T-helper 17 cell (primary cell): ENCODE measurements around the gene CD177. TPM values are rescaled to one million over a fixed set of nuclear protein-coding genes. Genes with fewer than 3 reads are reported as not detected.

Source experiments
- ATAC-seq: fragments of 150-1000 bp; cut with Tn5 transposase; 2 replicates; pipeline ENCODE4 v1.10.0; 2021; ENCODE audit warnings: mild to moderate bottlenecking, moderate library complexity
- DNase-seq, 3 donors: peaks; one replicate each; pipeline versions ENCODE4 v3.0.0 to v3.0.0-alpha.2; 2020 to 2021
- H3K9me3 ChIP-seq: one replicate; pipeline ENCODE4 v1.7.0; 2013; ENCODE audit warnings: low read length, mild to moderate bottlenecking; ENCODE audit not compliant: control insufficient read depth, poor library complexity, severe bottlenecking
- H3K27ac Mint-ChIP-seq: one replicate; pipeline ENCODE4 v1.8.0; 2022; ENCODE audit warnings: mild to moderate bottlenecking, moderate library complexity, mixed read lengths
- H3K27me3 Mint-ChIP-seq: one replicate; pipeline ENCODE4 v1.8.0; 2022; ENCODE audit warnings: mixed read lengths
- H3K36me3 Mint-ChIP-seq: one replicate; pipeline ENCODE4 v1.8.0; 2022; ENCODE audit warnings: low read depth, mixed read lengths
- H3K4me1 Mint-ChIP-seq: one replicate; pipeline ENCODE4 v1.8.0; 2022; ENCODE audit warnings: mild to moderate bottlenecking, mixed read lengths
- H3K4me3 Mint-ChIP-seq: one replicate; pipeline ENCODE4 v1.8.0; 2022; ENCODE audit warnings: mild to moderate bottlenecking, moderate library complexity, mixed read lengths
- total RNA-seq, 4 donors: library from RNA in 2 of 4; stranded (reverse) in 2 of 4; gene quantifications; one replicate each; pipeline ENCODE4 v1.2.3 and lab custom pipeline; 2022 to 2026

Gene CD177
- not detected for total RNA-seq
- 0.08 to 0.12 reads per million in 2 donors for total RNA-seq (lab: John Stamatoyannopoulos, UW)

DNA sequence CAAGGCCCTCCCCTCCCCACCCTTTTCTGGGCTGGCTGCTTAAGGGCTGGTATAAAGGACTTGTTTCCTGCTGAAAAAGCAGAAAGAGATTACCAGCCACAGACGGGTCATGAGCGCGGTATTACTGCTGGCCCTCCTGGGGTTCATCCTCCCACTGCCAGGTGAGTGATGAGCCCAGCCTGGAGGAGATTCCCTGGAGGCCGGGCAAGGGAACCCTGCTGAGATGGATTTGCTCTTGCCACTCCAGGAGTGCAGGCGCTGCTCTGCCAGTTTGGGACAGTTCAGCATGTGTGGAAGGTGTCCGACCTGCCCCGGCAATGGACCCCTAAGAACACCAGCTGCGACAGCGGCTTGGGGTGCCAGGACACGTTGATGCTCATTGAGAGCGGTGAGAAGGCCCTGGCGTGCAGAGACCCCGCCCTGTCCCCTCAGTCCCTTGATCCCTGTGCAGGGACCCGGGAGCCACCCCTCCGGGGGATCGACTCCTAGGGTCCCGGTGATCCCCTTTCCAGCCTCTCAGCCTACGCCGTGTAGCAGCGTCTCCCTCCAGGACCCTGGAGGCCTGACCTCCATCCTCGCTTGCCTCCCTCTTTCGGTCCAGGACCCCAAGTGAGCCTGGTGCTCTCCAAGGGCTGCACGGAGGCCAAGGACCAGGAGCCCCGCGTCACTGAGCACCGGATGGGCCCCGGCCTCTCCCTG is at the start of gene CD177:
TSS of gene CD177 (plus strand) at position 81 of the 699 bp plus-strand sequence. CDS start at position 110, 29 bp downstream.
- no peak within 1 kb of the TSS for H3K4me3 Mint-ChIP-seq
- H3K4me1 Mint-ChIP-seq: peaks cover 6% of the 10 kb centered on the region
- H3K9me3 ChIP-seq: no peaks in the 10 kb centered on the region
- peaks cover 3% of the 10 kb centered on the region for H3K36me3 Mint-ChIP-seq
- DNase-seq (no peak), ATAC-seq (no peak)
- H3K27me3 Mint-ChIP-seq: peaks cover 44% of the 10 kb centered on the region
- H3K27ac Mint-ChIP-seq: no peak within 1 kb of the TSS

DNA sequence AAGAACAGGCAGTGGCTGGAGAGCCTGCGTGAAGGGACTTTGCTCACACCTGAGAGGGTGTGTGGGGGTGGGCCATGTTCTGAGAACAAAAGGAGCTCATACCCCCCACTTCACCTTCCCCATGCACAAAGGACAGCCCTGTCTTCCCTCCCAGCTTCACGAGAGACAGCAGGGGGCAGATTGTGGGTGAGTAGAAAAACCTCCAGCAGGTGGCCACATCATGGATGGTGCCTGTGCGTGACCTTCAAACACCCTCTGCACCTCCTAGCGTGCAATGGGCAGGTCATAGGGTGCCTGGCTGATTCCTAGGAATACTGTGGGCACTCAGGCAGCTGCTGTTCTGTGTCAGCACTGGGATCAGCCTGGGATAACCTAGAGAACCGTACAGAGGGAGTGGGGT is 47.8 kb upstream of the CD177 start:
- no peaks in the 10 kb centered on the region for H3K4me1 Mint-ChIP-seq
- no peak for DNase-seq
- ATAC-seq: no peak
- no peaks in the 10 kb centered on the region for H3K9me3 ChIP-seq
- H3K27ac Mint-ChIP-seq: no peak overlapping the region
- no peak overlapping the region for H3K4me3 Mint-ChIP-seq
- H3K27me3 Mint-ChIP-seq: peaks cover 70% of the 10 kb centered on the region
- peaks cover 2% of the 10 kb centered on the region for H3K36me3 Mint-ChIP-seq

DNA sequence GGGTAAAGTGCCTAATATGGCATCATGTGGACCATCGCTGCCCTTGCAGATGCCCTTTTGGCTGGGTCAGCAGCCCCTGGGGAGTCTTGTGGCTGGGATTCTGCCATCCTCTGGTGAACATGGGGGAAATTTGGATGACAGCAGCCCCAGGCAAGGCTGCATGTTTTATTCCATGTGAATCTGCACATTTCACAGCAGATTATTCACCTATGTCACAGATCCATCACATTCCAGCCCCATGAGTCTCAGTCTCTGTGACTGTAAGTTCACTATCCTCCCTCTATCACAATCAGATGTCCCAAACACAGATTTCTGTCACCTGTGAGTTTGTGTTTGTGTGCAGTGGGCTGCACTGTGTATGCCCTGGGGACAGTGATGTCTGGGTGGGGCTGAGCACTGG is 47.4 kb upstream of the CD177 start:
- DNase-seq: no peak
- Mint-ChIP-seq H3K4me1 (no peaks in the 10 kb centered on the region), H3K36me3 (peaks cover 2% of the 10 kb centered on the region), H3K27me3 (peaks cover 73% of the 10 kb centered on the region), H3K4me3 (no peak overlapping the region), H3K27ac (no peak overlapping the region)
- no peak for ATAC-seq
- H3K9me3 ChIP-seq: no peaks in the 10 kb centered on the region

DNA sequence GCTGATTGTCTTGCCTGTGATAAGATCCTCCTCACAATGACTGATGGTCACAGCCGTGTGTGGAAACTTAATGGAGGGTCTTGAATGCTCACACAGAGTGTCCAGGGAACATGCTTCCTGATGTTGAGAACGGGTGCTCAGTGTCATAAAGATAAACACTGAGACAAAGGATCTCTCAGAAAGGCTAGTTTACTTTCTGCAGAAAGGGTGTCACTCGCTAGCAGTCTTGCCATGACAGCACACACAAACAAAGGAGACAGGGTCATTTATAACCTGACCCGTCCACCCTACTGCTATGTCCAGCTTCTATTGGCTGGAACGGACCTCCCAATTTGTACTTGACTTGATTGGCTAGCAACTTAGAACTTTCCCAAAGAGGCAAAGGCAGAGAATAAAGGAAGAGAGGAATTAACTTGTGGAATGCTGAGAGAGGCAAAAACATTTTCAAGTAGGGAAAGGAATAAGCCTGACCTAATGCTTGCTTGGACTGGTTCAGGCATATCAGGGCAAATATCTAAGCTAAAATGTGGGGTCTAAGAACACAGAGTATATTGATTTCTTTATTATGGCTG is 45.2 kb upstream of the CD177 start:
- DNase-seq (no peak), ATAC-seq (no peak)
- Mint-ChIP-seq H3K27ac (no peak overlapping the region), H3K4me1 (no peaks in the 10 kb centered on the region), H3K36me3 (peaks cover 2% of the 10 kb centered on the region), H3K27me3 (peaks cover 64% of the 10 kb centered on the region), H3K4me3 (no peak overlapping the region)
- H3K9me3 ChIP-seq: no peaks in the 10 kb centered on the region

DNA sequence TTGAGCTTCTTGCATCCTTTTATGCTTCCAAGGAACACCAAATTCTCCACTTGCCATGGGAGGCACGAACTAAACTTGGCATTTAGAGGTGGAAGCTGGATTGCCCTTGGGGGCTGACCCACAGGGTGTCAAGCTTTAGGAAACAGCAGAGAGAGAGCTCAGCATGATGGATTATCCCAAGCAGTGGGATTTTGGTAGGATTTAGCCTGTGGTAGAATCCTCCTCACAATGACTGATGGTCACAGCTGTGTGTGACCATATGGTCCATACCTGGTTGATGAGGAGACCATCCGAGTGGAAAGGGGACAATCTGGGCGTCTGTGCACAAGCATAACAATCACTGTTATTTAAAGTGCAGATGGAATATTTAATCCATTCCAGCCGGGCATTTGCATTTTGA is 44.0 kb upstream of the CD177 start:
- peaks cover 55% of the 10 kb centered on the region for H3K27me3 Mint-ChIP-seq
- H3K36me3 Mint-ChIP-seq: peaks cover 2% of the 10 kb centered on the region
- H3K4me3 Mint-ChIP-seq: no peak overlapping the region
- no peak for ATAC-seq
- H3K9me3 ChIP-seq: no peaks in the 10 kb centered on the region
- H3K4me1 Mint-ChIP-seq: no peaks in the 10 kb centered on the region
- no peak for DNase-seq
- no peak overlapping the region for H3K27ac Mint-ChIP-seq

DNA sequence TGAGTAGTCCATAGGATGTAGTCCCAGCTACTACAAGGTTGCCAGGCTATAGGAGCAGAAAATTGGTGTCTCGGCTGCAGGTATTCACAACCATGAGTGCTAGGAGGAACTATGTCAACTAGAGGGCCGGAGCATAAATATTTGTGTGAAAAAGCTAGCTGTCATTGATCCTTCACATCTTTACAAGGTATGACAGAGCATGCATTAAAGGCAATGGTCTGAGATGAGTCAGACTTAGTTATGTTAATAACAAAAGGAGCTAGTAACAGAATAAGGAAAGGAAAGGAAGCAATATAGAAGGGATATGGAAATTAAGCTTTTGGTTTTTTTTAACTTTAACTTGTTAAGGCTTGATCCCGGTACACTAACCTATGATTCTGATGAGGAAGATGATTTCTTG is 43.3 kb upstream of the CD177 start:
- peaks cover 47% of the 10 kb centered on the region for H3K27me3 Mint-ChIP-seq
- ATAC-seq: no peak
- DNase-seq: no peak
- H3K4me3 Mint-ChIP-seq: no peak overlapping the region
- H3K36me3 Mint-ChIP-seq: no peaks in the 10 kb centered on the region
- H3K27ac Mint-ChIP-seq: no peak overlapping the region
- no peaks in the 10 kb centered on the region for H3K4me1 Mint-ChIP-seq
- no peaks in the 10 kb centered on the region for H3K9me3 ChIP-seq

DNA sequence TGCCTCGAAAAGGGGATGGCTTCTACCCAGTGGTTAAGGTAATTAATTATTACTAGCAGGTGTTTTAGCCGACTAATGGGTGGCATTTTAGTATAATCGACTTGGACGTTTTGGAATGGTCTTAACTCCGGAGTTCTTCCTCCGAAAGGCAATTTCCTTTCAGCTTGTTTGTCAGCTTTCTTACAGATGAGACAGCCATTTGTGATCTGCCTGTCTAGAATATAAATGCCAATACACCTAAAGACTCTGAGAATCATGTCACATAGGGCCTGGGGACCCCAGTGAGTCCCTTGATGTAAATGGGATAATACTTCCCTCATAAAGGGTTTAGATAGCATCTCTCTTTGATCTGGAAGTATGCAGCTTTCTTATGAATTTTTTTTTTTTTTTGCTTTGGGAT is 42.2 kb upstream of the CD177 start:
- peaks cover 42% of the 10 kb centered on the region for H3K27me3 Mint-ChIP-seq

GRCh38 chr19:43311706-43312105 is 41.8 kb upstream of the CD177 start:
- H3K4me1 Mint-ChIP-seq: no peaks in the 10 kb centered on the region
- no peaks in the 10 kb centered on the region for H3K36me3 Mint-ChIP-seq
- no peaks in the 10 kb centered on the region for H3K9me3 ChIP-seq
- H3K4me3 Mint-ChIP-seq: no peak overlapping the region
- ATAC-seq (no peak), DNase-seq (no peak)
- peaks cover 46% of the 10 kb centered on the region for H3K27me3 Mint-ChIP-seq
- no peak overlapping the region for H3K27ac Mint-ChIP-seq

More for the DNA sequence above, 42.2 kb upstream of the CD177 start:
- Mint-ChIP-seq H3K4me3 (no peak overlapping the region), H3K27ac (no peak overlapping the region), H3K4me1 (no peaks in the 10 kb centered on the region), H3K36me3 (no peaks in the 10 kb centered on the region)
- DNase-seq: no peak
- no peak for ATAC-seq
- H3K9me3 ChIP-seq: no peaks in the 10 kb centered on the region

- no peaks in the 10 kb centered on the region for H3K36me3 Mint-ChIP-seq
- no peak overlapping the region for H3K4me3 Mint-ChIP-seq
- no peaks in the 10 kb centered on the region for H3K9me3 ChIP-seq
- no peak overlapping the region for H3K27ac Mint-ChIP-seq
- ATAC-seq (no peak), DNase-seq (no peak)
- H3K27me3 Mint-ChIP-seq: peaks cover 32% of the 10 kb centered on the region
- no peaks in the 10 kb centered on the region for H3K4me1 Mint-ChIP-seq
These were observed 39.6 kb upstream of the CD177 start for GRCh38 chr19:43313711-43314495.

- H3K4me1 Mint-ChIP-seq: no peaks in the 10 kb centered on the region
- no peak overlapping the region for H3K4me3 Mint-ChIP-seq
- H3K9me3 ChIP-seq: no peaks in the 10 kb centered on the region
- no peaks in the 10 kb centered on the region for H3K36me3 Mint-ChIP-seq
- ATAC-seq (no peak), DNase-seq (no peak)
- H3K27ac Mint-ChIP-seq: no peak overlapping the region
- peaks cover 15% of the 10 kb centered on the region for H3K27me3 Mint-ChIP-seq
These were observed 37.6 kb upstream of the CD177 start for GRCh38 chr19:43315851-43316250.

GRCh38 chr19:43316591-43317319 is 36.7 kb upstream of the CD177 start:
- Mint-ChIP-seq H3K4me1 (no peaks in the 10 kb centered on the region), H3K27ac (no peak overlapping the region), H3K36me3 (no peaks in the 10 kb centered on the region), H3K4me3 (no peak overlapping the region), H3K27me3 (peaks cover 20% of the 10 kb centered on the region)
- no peaks in the 10 kb centered on the region for H3K9me3 ChIP-seq
- DNase-seq: no peak
- ATAC-seq: no peak

- no peaks in the 10 kb centered on the region for H3K36me3 Mint-ChIP-seq
- H3K9me3 ChIP-seq: no peaks in the 10 kb centered on the region
- H3K27ac Mint-ChIP-seq: no peak overlapping the region
- no peaks in the 10 kb centered on the region for H3K4me1 Mint-ChIP-seq
- ATAC-seq (no peak), DNase-seq (no peak)
- H3K27me3 Mint-ChIP-seq: peaks cover 17% of the 10 kb centered on the region
- no peak overlapping the region for H3K4me3 Mint-ChIP-seq
These were observed 35.3 kb upstream of the CD177 start for GRCh38 chr19:43318203-43318602.

DNA sequence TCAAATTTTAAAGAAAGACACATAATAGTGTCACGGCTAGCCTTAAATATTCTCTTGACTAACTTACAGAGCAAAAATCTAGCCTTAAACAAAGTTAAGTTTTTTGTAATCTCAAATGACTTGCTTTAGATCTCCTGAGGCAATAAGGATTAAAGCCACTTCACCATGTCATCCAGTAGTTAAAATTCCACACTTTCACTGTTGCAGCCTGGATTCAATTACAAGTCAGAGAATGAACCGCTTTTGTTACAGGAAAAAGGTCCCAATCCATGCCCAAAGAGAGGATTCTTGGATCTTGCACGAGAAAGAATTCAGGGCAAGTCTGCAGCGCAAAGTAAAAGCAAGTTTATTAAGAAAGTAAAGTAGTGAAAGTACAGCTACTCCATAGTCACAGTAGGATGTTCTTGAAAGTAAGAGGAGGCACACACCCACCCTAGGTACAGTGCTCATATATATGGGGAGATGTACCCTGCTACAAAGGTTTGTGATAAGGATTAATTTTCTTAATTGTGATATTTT is 34.6 kb upstream of the CD177 start:
- no peaks in the 10 kb centered on the region for H3K9me3 ChIP-seq
- Mint-ChIP-seq H3K27me3 (peaks cover 16% of the 10 kb centered on the region), H3K4me3 (no peak overlapping the region), H3K36me3 (no peaks in the 10 kb centered on the region), H3K4me1 (no peaks in the 10 kb centered on the region), H3K27ac (no peak overlapping the region)
- DNase-seq: no peak
- ATAC-seq: no peak
